Lower leg skin (tissue), 4 donors: Measurements from ENCODE around the gene PRKAR1B. TPM values are rescaled to one million over a fixed set of nuclear protein-coding genes. Genes with fewer than 3 reads are reported as not detected.

Source experiments
- DNase-seq, 2 donors: peaks; one replicate each; pipeline ENCODE4 v3.0.0-alpha.2; 2019; ENCODE audit warnings: low spot score in 2 of 2
- H3K4me3 ChIP-seq: fragments of 200-600 bp; sonication (generic); 2 replicates; pipeline ENCODE4 v1.5.1; 2017; ENCODE audit warnings: mild to moderate bottlenecking, low read depth; ENCODE audit not compliant: poor library complexity, severe bottlenecking
- POLR2A ChIP-seq, 2 donors: fragments of 450-650 bp; IDR thresholded peaks; one replicate each; pipeline ENCODE4 v1.6.1; 2016 to 2017; ENCODE audit warnings: antibody characterized with exemption in 2 of 2, mild to moderate bottlenecking in 1 of 2, moderate library complexity in 1 of 2
- WGBS, 2 donors: methylation state at CpG; one replicate each; pipeline ENCODE4 v1.1.5; 2018; 5-methylcytosine and 5-hydroxymethylcytosine counted together
- intact Hi-C: fragments of 100-400 bp; cut with DNase I; formaldehyde crosslinking; loops from one replicate; pipeline ENCODE4 v1.15.0; 2023; ENCODE audit warnings: low total_unique reads
- total RNA-seq, 4 donors: library from RNA; depleted of rRNA; stranded (reverse); fragments of >200 nt; gene quantifications; one replicate each; pipeline ENCODE4 v1.1.0, GENCODE V29; 2016
- TF ChIP-seq, protein P1 (sequence below), 3 donors: fragments of 450-650 bp; IDR thresholded peaks; one replicate each; pipeline ENCODE4 v1.5.1; 2016; ENCODE audit warnings: antibody characterized with exemption in 3 of 3, mild to moderate bottlenecking in 3 of 3, moderate library complexity in 2 of 3

The PRKAR1B gene
- total RNA-seq, 4 donors from 2014 or later, result 7.8 to 16.9 (median 15.0) TPM

DNA sequence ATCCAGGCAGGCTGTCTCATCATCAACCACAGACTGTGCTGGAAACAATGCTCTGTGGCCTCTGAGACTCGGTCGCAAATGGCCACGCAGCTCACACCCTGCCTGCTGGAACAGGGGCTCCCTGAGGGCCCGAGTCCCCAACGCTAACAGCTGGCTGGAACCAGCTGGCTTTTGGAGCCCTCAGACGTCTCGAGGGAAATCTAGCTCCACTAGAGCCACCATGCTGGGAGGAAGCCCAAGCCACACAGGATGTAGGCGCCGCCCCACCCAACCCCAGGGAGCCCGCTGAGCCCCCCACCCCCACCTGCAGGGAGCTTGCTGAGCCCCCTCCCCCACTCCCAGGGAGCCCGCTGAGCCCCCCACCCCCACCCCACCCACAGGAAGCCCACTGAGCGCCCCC lies 186.1 kb downstream of the PRKAR1B start:
- no peak for DNase-seq
- TF ChIP-seq POLR2A (IDR thresholded peaks at IDR 0.05), result no peak
- TF ChIP-seq, protein P1, sequence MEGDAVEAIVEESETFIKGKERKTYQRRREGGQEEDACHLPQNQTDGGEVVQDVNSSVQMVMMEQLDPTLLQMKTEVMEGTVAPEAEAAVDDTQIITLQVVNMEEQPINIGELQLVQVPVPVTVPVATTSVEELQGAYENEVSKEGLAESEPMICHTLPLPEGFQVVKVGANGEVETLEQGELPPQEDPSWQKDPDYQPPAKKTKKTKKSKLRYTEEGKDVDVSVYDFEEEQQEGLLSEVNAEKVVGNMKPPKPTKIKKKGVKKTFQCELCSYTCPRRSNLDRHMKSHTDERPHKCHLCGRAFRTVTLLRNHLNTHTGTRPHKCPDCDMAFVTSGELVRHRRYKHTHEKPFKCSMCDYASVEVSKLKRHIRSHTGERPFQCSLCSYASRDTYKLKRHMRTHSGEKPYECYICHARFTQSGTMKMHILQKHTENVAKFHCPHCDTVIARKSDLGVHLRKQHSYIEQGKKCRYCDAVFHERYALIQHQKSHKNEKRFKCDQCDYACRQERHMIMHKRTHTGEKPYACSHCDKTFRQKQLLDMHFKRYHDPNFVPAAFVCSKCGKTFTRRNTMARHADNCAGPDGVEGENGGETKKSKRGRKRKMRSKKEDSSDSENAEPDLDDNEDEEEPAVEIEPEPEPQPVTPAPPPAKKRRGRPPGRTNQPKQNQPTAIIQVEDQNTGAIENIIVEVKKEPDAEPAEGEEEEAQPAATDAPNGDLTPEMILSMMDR (IDR thresholded peaks at IDR 0.05), result no peak
- 86 to 90% methylated on average over 2 to 7 of the region's 12 CpGs for WGBS, 2 donors
- intact Hi-C loops, result no loop called here
- no peak overlapping the region for H3K4me3 ChIP-seq

DNA sequence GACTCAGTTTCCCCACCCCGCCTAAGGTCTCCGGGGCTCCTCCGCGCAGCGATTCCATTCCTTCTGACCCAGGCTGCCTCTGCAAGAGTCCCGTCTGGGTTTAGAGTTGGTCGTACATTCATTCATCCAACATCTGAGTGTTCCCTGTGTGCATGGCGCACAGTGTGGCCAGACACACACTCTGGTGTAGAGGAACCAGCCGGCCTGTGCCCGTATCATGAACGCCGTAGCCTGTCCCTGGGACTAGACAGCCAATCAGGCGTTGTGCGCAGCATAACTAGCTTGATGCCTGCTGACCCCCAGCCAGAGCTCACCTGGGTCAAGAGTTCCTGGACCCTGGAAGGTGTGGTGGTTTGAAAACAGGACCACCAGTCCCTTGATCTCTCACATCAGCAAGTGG lies 186.5 kb downstream of the PRKAR1B start:
- H3K4me3 ChIP-seq, result no peak overlapping the region
- WGBS, 2 donors, result 93 to 98% methylated on average over 10 to 14 of the region's 14 CpGs
- no peak for DNase-seq
- TF ChIP-seq, protein P1 (IDR thresholded peaks at IDR 0.05), result no peak
- TF ChIP-seq POLR2A (IDR thresholded peaks at IDR 0.05), result no peak
- intact Hi-C loops, result no loop called here

DNA sequence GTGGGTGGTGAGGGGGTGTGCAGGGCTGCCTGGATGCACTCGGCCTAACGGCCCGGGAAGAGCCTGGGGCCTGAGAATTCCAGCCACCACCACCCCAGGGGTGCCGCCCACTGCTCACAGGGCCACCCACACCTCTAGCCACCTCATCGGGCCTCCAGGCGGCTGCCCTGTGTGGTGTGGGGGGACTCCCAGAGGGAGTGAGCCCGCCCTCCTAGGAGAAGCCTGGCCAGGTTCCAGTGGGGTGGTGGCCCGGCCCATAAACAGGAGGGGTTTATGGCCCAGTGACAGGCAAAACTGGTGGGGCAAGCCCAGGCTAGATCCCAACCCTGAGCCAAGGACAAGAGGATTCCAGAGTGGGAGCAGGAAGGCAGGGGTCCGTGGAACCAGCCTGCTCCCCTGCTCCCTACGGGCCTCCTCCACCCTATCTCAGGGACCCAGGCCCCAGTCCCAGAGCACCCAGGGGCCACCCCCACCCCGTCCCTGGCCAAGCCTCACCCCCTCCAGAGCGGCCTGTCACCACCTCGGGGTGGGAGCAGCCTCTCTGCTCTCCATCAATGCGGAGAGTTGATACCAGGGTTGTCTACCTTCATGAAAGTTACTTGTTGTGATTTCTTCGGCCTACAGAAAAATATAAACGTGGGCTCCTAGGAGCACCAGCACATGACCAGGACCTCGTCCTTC lies 187.2 kb downstream of the PRKAR1B start:
- WGBS, 2 donors, result 53 to 56% methylated on average over 10 to 15 of the region's 17 CpGs
- H3K4me3 ChIP-seq, result no peak overlapping the region
- intact Hi-C loops, result no loop called here

DNA sequence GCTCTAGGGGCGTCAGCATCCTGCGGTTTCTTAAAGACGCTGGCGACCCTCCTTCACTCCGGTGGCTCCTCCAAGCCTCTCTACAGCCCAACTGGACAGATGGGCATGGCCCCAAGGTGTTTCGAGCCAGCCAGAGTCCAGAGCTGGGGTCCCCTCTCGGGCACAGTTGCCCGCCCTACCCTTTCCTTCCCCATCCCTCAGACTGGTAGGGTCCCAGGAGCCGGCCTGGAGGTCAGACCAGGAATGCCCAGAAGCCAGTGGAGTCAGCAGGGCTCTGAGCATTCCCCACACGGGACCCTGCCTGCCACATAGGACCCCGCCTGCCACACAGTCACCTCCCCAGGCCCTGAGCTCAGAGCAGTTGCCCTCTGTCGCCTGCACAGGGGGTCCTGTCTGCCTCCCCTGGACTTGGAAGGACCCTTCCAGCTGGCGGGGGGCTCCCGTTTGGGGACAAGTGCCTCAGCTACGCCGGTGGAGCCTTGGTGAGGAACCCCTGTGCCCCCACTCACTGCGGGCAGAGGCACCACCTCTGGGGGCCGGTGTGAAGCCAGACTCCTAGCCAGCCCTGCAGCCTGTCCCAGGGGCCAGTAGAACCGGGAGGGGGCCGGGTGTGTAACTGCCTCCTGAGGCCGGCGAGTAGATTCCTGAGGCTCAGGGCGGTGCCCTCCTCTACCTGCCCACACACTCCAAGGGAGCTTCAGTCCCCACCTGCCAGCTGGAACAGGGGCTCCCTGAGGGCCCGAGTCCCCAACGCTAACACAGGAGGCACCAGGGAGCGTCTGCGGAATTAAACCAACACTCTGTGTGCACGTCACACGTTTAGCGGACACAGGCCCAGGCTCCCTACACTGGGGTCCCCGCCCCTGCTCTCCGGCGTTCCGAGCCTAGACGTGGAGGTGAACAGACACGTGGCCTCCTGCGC lies 188.1 kb downstream of the PRKAR1B start:
- WGBS, 2 donors, result 57 to 62% methylated on average over 17 to 32 of the region's 37 CpGs
- no peak for TF ChIP-seq POLR2A (IDR thresholded peaks at IDR 0.05)
- TF ChIP-seq, protein P1 (IDR thresholded peaks at IDR 0.05), result no peak
- H3K4me3 ChIP-seq, result no peak overlapping the region
- no peak for DNase-seq
- intact Hi-C loops, result no loop called here

More for the DNA sequence above, 187.2 kb downstream of the PRKAR1B start:
- DNase-seq, result no peak
- no peak for TF ChIP-seq POLR2A (IDR thresholded peaks at IDR 0.05)
- TF ChIP-seq, protein P1 (IDR thresholded peaks at IDR 0.05), result no peak

DNA sequence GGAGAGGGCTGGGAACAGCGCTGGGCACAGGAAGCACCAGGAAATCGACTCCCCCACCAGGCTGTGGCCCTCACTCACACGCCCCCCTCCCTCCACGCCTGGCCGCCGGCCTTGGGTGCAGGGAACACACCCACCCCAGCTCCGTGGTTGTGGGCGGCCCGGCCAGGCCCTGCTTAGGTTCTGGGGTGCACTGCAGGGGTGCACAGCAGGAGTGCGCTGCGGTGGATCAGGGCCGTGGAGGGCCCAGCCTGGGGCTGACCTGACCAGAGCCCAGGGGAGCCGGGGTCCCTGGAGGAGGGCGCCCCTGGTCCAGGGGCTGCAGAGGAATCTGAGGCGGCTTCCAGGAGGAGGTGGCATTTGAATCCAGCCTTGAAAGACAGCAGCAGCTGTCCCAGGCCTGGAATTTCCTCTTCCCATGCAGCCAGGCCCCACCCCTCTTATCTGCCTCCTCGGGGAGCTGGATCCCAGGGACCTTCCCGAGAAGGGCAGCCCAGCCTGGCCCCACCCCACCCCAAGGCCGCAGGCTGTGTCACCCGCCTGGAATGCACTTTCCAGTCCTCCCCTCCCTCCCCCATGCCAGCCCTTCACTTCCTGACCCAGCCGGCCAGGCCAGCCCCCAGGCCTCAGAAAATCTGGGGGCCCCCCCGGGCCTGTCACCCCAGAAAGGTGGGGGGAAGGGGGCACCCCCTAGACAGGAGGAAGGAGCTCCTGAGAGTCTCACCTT lies 189.0 kb downstream of the PRKAR1B start:
- DNase-seq, result no peak
- intact Hi-C loops, result no loop called here
- no peak for TF ChIP-seq POLR2A (IDR thresholded peaks at IDR 0.05)
- TF ChIP-seq, protein P1 (IDR thresholded peaks at IDR 0.05), result no peak
- 43% methylated on average over 7 to 20 of the region's 21 CpGs for WGBS, 2 donors
- H3K4me3 ChIP-seq, result no peak overlapping the region
